Activated CD4-positive, alpha-beta T cell treated with anti-CD3 and anti-CD28 coated beads, Interleukin-2, amount 10 ng/mL, durations not matched to agents 7 days and 5 days (primary cell): ENCODE results near the gene PON1. TPM values are rescaled to one million over a fixed set of nuclear protein-coding genes. Genes with fewer than 3 reads are reported as not detected.

Experiments
- CTCF ChIA-PET: fragments of 350-600 bp; sonication (Branson Sonifier 250); formaldehyde crosslinking; loops from one replicate; lab custom pipeline; 2021; ENCODE audit warnings: antibody characterized with exemption; lab: Charles Lee
- POLR2A ChIA-PET: fragments of 350-600 bp; sonication (Branson Sonifier 250); formaldehyde crosslinking; loops from one replicate; lab custom pipeline; 2021; ENCODE audit warnings: antibody characterized with exemption; lab: Charles Lee
- DNase-seq: peaks from one replicate; pipeline ENCODE4 v3.0.0-alpha.2; 2020
- H3K27ac Mint-ChIP-seq: one replicate; pipeline ENCODE4 v1.8.0; 2021; ENCODE audit warnings: mild to moderate bottlenecking, moderate library complexity, mixed read lengths
- H3K27me3 Mint-ChIP-seq: one replicate; pipeline ENCODE4 v1.8.0; 2021; ENCODE audit warnings: mixed read lengths
- H3K36me3 Mint-ChIP-seq: one replicate; pipeline ENCODE4 v1.8.0; 2021; ENCODE audit warnings: low read depth, mixed read lengths
- H3K4me1 Mint-ChIP-seq: one replicate; pipeline ENCODE4 v1.8.0; 2021; ENCODE audit warnings: mixed read lengths
- H3K4me3 Mint-ChIP-seq: one replicate; pipeline ENCODE4 v1.8.0; 2021; ENCODE audit warnings: mild to moderate bottlenecking, moderate library complexity, mixed read lengths
- H3K9me3 Mint-ChIP-seq: one replicate; pipeline ENCODE4 v1.8.0; 2021; ENCODE audit warnings: mixed read lengths
- total RNA-seq, 2 experiments: library from RNA; stranded (reverse); gene quantifications; one replicate each; pipeline ENCODE4 v1.2.3, GENCODE V29; 2021

PON1 gene
- total RNA-seq, result not detected

- ChIA-PET CTCF (no interaction called here), POLR2A (no interaction called here)
- peak; percentile 25 for DNase-seq
- H3K27ac Mint-ChIP-seq, result no peak within 1 kb of the TSS
- peaks cover 7% of the 10 kb centered on the region for H3K4me1 Mint-ChIP-seq
- H3K4me3 Mint-ChIP-seq, result peak within 1 kb of the TSS; percentile 8
- peaks cover 4% of the 10 kb centered on the region for H3K27me3 Mint-ChIP-seq
- H3K36me3 Mint-ChIP-seq, result no peaks in the 10 kb centered on the region
- H3K9me3 Mint-ChIP-seq, result no peaks in the 10 kb centered on the region
Observed at GRCh38 chr7:95324431-95324830, at the start of gene PON1. Gene PON1 (minus strand): TSS chr7:95324532. CDS start chr7:95324475, 57 bp downstream.

DNA sequence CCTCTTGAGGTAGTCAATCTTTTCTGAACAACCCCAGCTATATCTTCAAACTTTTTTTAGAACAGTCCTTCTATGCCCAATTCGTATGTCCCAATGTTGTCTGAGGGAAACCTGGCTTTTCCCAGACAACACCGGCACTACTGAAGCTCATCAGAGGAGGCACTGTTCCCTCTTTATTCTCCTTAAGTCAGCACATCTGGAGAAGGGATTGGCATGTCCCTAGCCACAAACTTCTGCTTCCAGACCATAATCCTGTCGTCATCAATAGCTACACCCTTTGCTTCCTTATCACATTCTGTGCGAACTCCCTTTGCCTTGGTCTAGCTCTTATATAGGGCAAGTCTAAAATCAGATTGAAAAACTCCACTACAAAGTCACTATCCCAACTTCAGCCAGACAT, 49.0 kb upstream of the PON1 start:
- Mint-ChIP-seq H3K36me3 (no peaks in the 10 kb centered on the region), H3K27me3 (peaks cover 3% of the 10 kb centered on the region), H3K4me3 (no peak overlapping the region), H3K27ac (no peak overlapping the region), H3K9me3 (peaks cover 4% of the 10 kb centered on the region), H3K4me1 (no peaks in the 10 kb centered on the region)
- ChIA-PET POLR2A (no interaction called here), CTCF (no interaction called here)
- DNase-seq, result no peak

GRCh38 chr7:95368235-95368634, 43.9 kb upstream of the PON1 start:
- Mint-ChIP-seq H3K27ac (no peak overlapping the region), H3K36me3 (no peaks in the 10 kb centered on the region)

DNA sequence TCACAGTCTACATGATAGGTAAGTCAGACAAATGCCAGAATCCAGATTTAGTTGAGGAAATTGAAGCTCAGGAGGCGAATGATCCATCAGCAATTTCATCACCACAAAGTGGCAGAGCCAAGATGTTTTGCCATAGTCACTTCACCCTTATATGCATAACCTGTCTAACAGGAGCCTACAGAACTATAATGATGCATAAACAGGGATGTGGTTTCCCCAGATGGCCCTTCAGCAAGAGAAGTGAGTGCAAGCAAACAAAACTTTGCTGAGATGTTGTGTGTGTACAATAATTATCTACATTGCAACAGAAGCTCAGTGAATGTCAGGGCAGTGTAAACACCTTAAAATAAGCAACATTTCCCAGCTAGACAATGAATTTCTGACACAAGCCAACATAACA, 43.3 kb upstream of the PON1 start:
- H3K36me3 Mint-ChIP-seq, result no peaks in the 10 kb centered on the region
- H3K4me3 Mint-ChIP-seq, result no peak overlapping the region
- H3K4me1 Mint-ChIP-seq, result no peaks in the 10 kb centered on the region
- peaks cover 3% of the 10 kb centered on the region for H3K27me3 Mint-ChIP-seq
- POLR2A ChIA-PET, result no interaction called here
- CTCF ChIA-PET, result no interaction called here
- no peaks in the 10 kb centered on the region for H3K9me3 Mint-ChIP-seq
- DNase-seq, result no peak
- no peak overlapping the region for H3K27ac Mint-ChIP-seq

More at GRCh38 chr7:95368235-95368634, 43.9 kb upstream of the PON1 start:
- DNase-seq, result no peak
- CTCF ChIA-PET, result no interaction called here
- Mint-ChIP-seq H3K9me3 (no peaks in the 10 kb centered on the region), H3K4me3 (no peak overlapping the region), H3K4me1 (no peaks in the 10 kb centered on the region), H3K27me3 (peaks cover 3% of the 10 kb centered on the region)
- POLR2A ChIA-PET, result no interaction called here

GRCh38 chr7:95365151-95365550, 40.8 kb upstream of the PON1 start:
- H3K27me3 Mint-ChIP-seq, result peaks cover 2% of the 10 kb centered on the region
- DNase-seq, result no peak
- ChIA-PET CTCF (no interaction called here), POLR2A (no interaction called here)
- no peak overlapping the region for H3K27ac Mint-ChIP-seq
- H3K9me3 Mint-ChIP-seq, result no peaks in the 10 kb centered on the region
- no peak overlapping the region for H3K4me3 Mint-ChIP-seq
- no peaks in the 10 kb centered on the region for H3K4me1 Mint-ChIP-seq
- H3K36me3 Mint-ChIP-seq, result no peaks in the 10 kb centered on the region

DNA sequence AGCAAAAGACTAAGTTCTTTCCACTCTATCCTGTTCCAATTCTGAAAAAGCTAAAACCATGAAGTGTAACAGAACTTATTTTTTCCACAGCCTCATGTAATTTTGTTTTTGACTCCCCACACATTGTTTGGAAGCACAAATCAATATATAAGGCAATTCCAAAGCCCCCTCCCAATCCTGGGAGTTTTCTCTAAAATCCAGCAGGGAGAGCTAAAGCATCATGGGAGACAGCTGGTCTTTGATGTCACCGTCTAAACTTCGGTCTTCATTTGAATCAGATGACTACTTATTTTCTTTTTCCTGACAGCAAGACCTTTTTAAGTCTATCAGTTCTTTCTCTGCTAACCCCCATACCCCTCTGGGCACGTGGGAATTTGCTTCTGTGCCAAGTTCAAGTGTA, 33.3 kb upstream of the PON1 start:
- CTCF ChIA-PET, result no interaction called here
- no peaks in the 10 kb centered on the region for H3K36me3 Mint-ChIP-seq
- H3K9me3 Mint-ChIP-seq, result no peaks in the 10 kb centered on the region
- H3K4me3 Mint-ChIP-seq, result no peak overlapping the region
- peaks cover 7% of the 10 kb centered on the region for H3K27me3 Mint-ChIP-seq
- POLR2A ChIA-PET, result no interaction called here
- H3K27ac Mint-ChIP-seq, result no peak overlapping the region
- no peaks in the 10 kb centered on the region for H3K4me1 Mint-ChIP-seq
- no peak for DNase-seq

GRCh38 chr7:95342642-95343307, 18.4 kb upstream of the PON1 start:
- H3K27me3 Mint-ChIP-seq, result no peaks in the 10 kb centered on the region
- DNase-seq, result no peak
- H3K36me3 Mint-ChIP-seq, result no peaks in the 10 kb centered on the region
- H3K4me1 Mint-ChIP-seq, result no peaks in the 10 kb centered on the region
- H3K9me3 Mint-ChIP-seq, result no peaks in the 10 kb centered on the region
- H3K4me3 Mint-ChIP-seq, result no peak overlapping the region
- H3K27ac Mint-ChIP-seq, result no peak overlapping the region
- POLR2A ChIA-PET, result no interaction called here
- CTCF ChIA-PET, result no interaction called here

DNA sequence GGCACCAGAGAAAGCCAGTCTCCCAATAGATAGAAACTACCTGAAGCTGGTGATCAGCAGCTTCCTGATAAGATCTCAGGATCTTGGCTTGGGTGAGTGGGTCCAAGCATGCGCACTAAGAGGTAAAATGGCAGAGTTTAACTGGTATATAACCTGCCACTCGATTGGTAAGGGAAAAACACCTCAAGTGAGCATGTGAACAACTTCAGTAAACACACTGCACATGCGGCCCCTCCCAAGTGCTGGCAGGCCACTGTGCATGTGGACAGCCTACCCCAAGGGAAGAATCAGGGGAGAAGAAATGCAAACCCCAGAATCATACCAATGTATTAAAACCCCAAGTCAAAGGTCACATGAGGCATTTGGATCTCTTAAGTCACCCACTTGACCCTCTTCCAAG, 17.7 kb upstream of the PON1 start:
- POLR2A ChIA-PET, result no interaction called here
- CTCF ChIA-PET, result no interaction called here
- Mint-ChIP-seq H3K4me1 (no peaks in the 10 kb centered on the region), H3K36me3 (no peaks in the 10 kb centered on the region), H3K27ac (no peak overlapping the region), H3K4me3 (no peak overlapping the region), H3K27me3 (no peaks in the 10 kb centered on the region), H3K9me3 (no peaks in the 10 kb centered on the region)
- no peak for DNase-seq

DNA sequence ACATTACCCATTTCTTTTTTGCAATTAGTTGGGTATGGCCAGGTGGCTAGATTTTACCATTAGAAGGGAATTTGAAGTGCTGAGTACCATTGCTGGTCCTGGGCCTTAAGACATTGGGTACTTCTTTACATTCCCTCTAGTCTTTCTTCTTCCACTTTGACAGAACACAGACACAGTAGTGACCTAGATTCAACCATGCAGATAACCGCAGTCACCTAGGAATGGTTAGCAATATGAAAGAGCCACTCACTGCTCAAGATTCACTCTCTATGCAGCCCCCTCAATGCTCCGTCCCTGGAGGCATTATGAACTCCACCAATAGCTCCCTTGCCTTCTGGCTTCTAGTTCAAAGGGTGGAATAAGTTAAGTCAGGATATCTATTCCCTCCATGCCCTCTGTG, 16.2 kb upstream of the PON1 start:
- no peaks in the 10 kb centered on the region for H3K4me1 Mint-ChIP-seq
- no peaks in the 10 kb centered on the region for H3K9me3 Mint-ChIP-seq
- H3K36me3 Mint-ChIP-seq, result no peaks in the 10 kb centered on the region
- H3K4me3 Mint-ChIP-seq, result no peak overlapping the region
- H3K27me3 Mint-ChIP-seq, result peaks cover 2% of the 10 kb centered on the region
- DNase-seq, result no peak
- CTCF ChIA-PET, result no interaction called here
- POLR2A ChIA-PET, result no interaction called here
- H3K27ac Mint-ChIP-seq, result no peak overlapping the region

DNA sequence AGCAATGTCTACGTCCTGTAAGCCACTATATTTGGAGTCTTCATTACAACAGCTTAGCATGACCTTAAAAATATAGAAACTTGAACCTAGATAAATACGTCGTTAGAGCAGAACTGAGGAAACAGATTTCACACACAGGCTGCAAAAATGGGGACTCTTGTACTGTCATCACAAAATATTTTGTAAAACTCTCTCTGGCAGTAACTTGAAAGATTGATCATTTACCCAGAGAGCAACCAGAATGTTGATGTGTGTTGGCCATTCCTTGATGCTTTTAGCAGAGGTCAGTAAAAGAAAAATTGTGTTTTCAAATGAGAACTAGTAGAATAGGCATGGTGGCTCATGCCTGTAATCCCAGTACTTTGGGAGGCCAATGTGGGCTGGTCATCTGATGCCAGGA, 14.5 kb upstream of the PON1 start:
- no peak for DNase-seq
- H3K36me3 Mint-ChIP-seq, result no peaks in the 10 kb centered on the region
- H3K4me3 Mint-ChIP-seq, result no peak overlapping the region
- peaks cover 2% of the 10 kb centered on the region for H3K27me3 Mint-ChIP-seq
- no peaks in the 10 kb centered on the region for H3K4me1 Mint-ChIP-seq
- ChIA-PET CTCF (no interaction called here), POLR2A (no interaction called here)
- H3K9me3 Mint-ChIP-seq, result no peaks in the 10 kb centered on the region
- no peak overlapping the region for H3K27ac Mint-ChIP-seq

- CTCF ChIA-PET, result no interaction called here
- Mint-ChIP-seq H3K27me3 (peaks cover 2% of the 10 kb centered on the region), H3K4me3 (no peak overlapping the region), H3K4me1 (peaks cover 9% of the 10 kb centered on the region), H3K9me3 (no peaks in the 10 kb centered on the region), H3K27ac (no peak overlapping the region), H3K36me3 (peaks cover 1% of the 10 kb centered on the region)
- POLR2A ChIA-PET, result no interaction called here
- DNase-seq, result no peak
Observed at GRCh38 chr7:95335093-95335492, 10.8 kb upstream of the PON1 start.

DNA sequence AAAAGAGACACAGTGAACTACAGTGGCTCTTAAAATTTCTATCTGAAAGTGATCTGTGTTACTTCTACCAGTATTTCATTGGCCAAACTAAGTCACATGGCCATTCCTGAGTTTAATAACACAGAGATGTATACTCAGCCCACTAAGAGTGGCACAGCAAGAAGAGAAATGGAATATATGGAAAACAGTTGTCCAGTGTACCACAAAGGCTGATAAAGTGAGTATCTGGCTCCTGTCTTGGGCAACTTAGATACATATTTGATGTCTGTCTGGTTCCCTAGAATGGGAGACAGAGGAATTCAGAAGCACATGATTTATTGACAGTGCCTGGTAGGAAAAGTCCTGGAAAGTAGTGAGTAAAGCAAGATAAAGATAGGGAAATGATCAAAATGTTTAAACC, 10.1 kb upstream of the PON1 start:
- H3K4me1 Mint-ChIP-seq, result peaks cover 11% of the 10 kb centered on the region
- peaks cover 2% of the 10 kb centered on the region for H3K27me3 Mint-ChIP-seq
- H3K27ac Mint-ChIP-seq, result no peak overlapping the region
- ChIA-PET POLR2A (no interaction called here), CTCF (no interaction called here)
- no peak overlapping the region for H3K4me3 Mint-ChIP-seq
- peaks cover 1% of the 10 kb centered on the region for H3K36me3 Mint-ChIP-seq
- no peaks in the 10 kb centered on the region for H3K9me3 Mint-ChIP-seq
- DNase-seq, result no peak

DNA sequence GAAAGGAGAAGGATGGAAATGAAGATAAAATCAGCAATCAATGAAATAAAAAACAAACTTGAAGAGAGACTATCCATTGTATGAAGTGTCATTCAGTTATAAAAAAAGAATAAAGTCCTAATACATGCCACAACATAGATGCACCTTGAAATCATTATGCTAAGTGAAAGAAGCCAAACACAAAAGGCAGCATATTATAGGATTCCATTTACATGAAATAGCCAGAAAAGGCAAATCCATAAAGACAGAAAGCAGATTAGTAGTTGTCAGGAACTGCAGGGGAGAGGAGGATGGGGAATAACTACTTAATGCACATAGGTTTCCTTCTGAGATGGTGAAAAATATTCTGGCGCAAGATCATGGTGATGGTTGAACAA, 6.6 kb upstream of the PON1 start:
- Mint-ChIP-seq H3K27ac (peak overlapping the region; percentile 89), H3K27me3 (peaks cover 3% of the 10 kb centered on the region), H3K9me3 (no peaks in the 10 kb centered on the region), H3K36me3 (peaks cover 1% of the 10 kb centered on the region), H3K4me1 (peaks cover 11% of the 10 kb centered on the region), H3K4me3 (peak overlapping the region; percentile 61)
- ChIA-PET CTCF (no interaction called here), POLR2A (no interaction called here)
- DNase-seq, result no peak
